ENCODE data around the gene TMEM255B. TPM values are rescaled to one million over a fixed set of nuclear protein-coding genes. Genes with fewer than 3 reads are reported as not detected.

The TMEM255B gene
- total RNA-seq, 4 donors from 2014 or later, result 0.26 to 3.8 (median 1.7) TPM

GRCh38 chr13:113810640-113811039 lies 51.6 kb downstream of the TMEM255B start:
- H3K27me3 ChIP-seq, result no peaks in the 10 kb centered on the region
- no peaks in the 10 kb centered on the region for H3K4me1 ChIP-seq
- no peaks in the 10 kb centered on the region for H3K36me3 ChIP-seq
- no peaks in the 10 kb centered on the region for H3K9me3 ChIP-seq
- H3K27ac ChIP-seq, result no peak overlapping the region
- no peak for DNase-seq (ENCODE audit: low spot score in 2 of 2)
- TF ChIP-seq EP300 (IDR thresholded peaks at IDR 0.05), result no peak
- TF ChIP-seq CTCF (IDR thresholded peaks at IDR 0.05), result no peak
- no peak for TF ChIP-seq POLR2AphosphoS5 (IDR thresholded peaks at IDR 0.05)
- no peak for TF ChIP-seq POLR2A (IDR thresholded peaks at IDR 0.05)
- no peak overlapping the region for H3K4me3 ChIP-seq
- 86% methylated on average over 8 of the region's 14 CpGs for WGBS

GRCh38 chr13:113811081-113811928 lies 52.3 kb downstream of the TMEM255B start:
- no peaks in the 10 kb centered on the region for H3K9me3 ChIP-seq
- no peaks in the 10 kb centered on the region for H3K36me3 ChIP-seq
- peaks cover 2% of the 10 kb centered on the region for H3K4me1 ChIP-seq
- H3K4me3 ChIP-seq, result no peak overlapping the region
- no peak for TF ChIP-seq POLR2A (IDR thresholded peaks at IDR 0.05)
- no peak for TF ChIP-seq EP300 (IDR thresholded peaks at IDR 0.05)
- no peak for TF ChIP-seq CTCF (IDR thresholded peaks at IDR 0.05)
- no peak for TF ChIP-seq POLR2AphosphoS5 (IDR thresholded peaks at IDR 0.05)
- no peak overlapping the region for H3K27ac ChIP-seq
- no peak for DNase-seq (ENCODE audit: low spot score in 2 of 2)
- H3K27me3 ChIP-seq, result no peaks in the 10 kb centered on the region
- 82% methylated on average over 15 of the region's 30 CpGs for WGBS

- H3K4me1 ChIP-seq, result peaks cover 13% of the 10 kb centered on the region
- DNase-seq (ENCODE audit: low spot score in 2 of 2), result no peak
- no peaks in the 10 kb centered on the region for H3K27me3 ChIP-seq
- 83% methylated on average over 26 of the region's 51 CpGs for WGBS
- no peaks in the 10 kb centered on the region for H3K36me3 ChIP-seq
- no peaks in the 10 kb centered on the region for H3K9me3 ChIP-seq
- no peak overlapping the region for H3K4me3 ChIP-seq
- no peak overlapping the region for H3K27ac ChIP-seq
- TF ChIP-seq CTCF (IDR thresholded peaks at IDR 0.05) (no peak), POLR2AphosphoS5 (IDR thresholded peaks at IDR 0.05) (no peak), POLR2A (IDR thresholded peaks at IDR 0.05) (no peak), EP300 (IDR thresholded peaks at IDR 0.05) (no peak)
Observed at GRCh38 chr13:113812178-113813040, 53.4 kb downstream of the TMEM255B start.

GRCh38 chr13:113813070-113813748 lies 54.2 kb downstream of the TMEM255B start:
- WGBS, result 88% methylated on average over 19 of the region's 30 CpGs
- Histone ChIP-seq H3K27me3 (no peaks in the 10 kb centered on the region), H3K4me1 (peaks cover 21% of the 10 kb centered on the region), H3K9me3 (no peaks in the 10 kb centered on the region), H3K27ac (no peak overlapping the region), H3K36me3 (no peaks in the 10 kb centered on the region), H3K4me3 (no peak overlapping the region)
- DNase-seq (ENCODE audit: low spot score in 2 of 2), result no peak
- TF ChIP-seq POLR2AphosphoS5 (IDR thresholded peaks at IDR 0.05) (no peak), CTCF (IDR thresholded peaks at IDR 0.05) (no peak), EP300 (IDR thresholded peaks at IDR 0.05) (no peak), POLR2A (IDR thresholded peaks at IDR 0.05) (no peak)
